NCI-H1930 (cell line): Measurements from ENCODE around the gene DTX3L.

Experiments used
- DNase-seq, 2 experiments: peaks; one replicate each; lab custom pipeline; 2025; lab: John Stamatoyannopoulos, UW

The DTX3L gene

DNA sequence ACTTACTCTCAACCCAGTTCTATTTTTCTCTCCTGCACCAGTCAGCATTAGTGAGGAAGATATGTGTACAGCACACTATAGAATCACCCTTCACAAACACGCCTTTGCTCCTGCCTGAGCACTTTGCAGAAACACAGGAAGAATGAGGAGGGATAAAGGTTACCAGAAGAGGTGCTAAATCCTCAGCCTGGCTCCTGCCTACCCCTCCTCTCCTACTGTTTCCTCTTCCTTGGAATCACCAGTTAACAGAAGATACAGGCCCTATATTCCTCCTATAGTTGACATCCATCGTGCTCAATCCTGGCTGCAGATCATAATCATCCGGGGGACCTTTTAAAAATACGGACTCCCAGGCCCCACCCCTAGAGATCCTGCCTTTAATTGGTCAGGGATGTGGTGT, 42.2 kb downstream of the DTX3L start:
- DNase-seq = no peak

DNA sequence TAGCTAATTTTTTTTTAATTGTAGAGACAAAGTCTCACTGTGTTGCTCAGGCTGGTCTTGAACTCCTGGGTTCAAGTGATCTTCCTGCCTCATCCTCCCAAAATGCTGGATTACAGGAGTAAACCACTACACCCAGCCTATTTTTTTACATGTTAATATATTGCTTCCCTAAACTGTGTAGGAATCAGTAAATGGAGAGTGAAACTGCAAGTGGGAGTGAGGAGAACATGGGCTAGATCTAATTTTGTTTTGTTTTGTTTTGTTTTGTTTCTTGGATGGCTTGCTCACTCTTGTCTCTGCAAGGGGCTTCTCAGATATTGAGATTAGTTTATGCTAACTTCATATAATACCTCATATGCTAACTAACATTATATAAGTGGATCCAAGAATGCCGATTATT, 44.8 kb downstream of the DTX3L start:
- DNase-seq = no peak

GRCh38 chr3:122609798-122610559, 45.8 kb downstream of the DTX3L start:
- no peak for DNase-seq

GRCh38 chr3:122612696-122613095, 48.6 kb downstream of the DTX3L start:
- DNase-seq = no peak

DNA sequence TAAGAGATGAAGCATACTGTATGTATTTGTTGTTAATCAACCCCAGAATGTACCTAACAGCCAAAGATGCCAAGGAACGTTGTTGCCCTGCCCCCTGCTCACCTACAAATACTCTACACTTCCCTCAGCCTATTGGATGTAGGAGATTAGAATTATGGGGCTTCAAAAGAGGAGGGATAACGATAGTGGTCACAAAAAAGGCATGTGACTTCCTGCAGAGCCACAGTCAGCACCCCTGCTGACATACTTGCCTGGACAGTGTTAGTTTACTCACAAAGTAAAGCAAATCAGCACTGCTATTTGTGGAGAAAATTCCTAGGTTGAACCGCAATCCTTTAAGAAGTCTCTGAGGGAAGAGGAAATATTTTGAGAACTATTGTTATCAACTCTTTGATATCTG, 51.2 kb downstream of the DTX3L start:
- no peak for DNase-seq

GRCh38 chr3:122618614-122619013, 54.5 kb downstream of the DTX3L start:
- no peak for DNase-seq

DNA sequence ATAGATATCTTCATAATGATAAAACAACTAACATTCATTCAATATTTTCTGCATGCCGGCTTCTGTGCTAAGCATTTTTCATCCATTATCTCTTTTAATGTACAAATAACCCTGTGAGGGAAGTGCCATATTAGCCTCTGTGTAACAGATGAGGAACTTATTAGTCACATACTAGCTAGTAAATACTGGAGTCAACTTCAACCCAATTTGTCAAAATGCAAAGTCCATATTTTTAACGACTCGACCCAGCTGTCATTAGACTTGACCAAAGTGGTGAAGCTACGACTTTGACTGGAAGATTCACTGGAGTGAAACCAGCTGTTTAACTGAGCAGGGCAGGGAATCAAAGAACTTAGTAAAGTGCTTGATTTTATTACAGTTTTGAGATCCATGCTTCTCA, 54.9 kb downstream of the DTX3L start:
- DNase-seq = no peak

DNA sequence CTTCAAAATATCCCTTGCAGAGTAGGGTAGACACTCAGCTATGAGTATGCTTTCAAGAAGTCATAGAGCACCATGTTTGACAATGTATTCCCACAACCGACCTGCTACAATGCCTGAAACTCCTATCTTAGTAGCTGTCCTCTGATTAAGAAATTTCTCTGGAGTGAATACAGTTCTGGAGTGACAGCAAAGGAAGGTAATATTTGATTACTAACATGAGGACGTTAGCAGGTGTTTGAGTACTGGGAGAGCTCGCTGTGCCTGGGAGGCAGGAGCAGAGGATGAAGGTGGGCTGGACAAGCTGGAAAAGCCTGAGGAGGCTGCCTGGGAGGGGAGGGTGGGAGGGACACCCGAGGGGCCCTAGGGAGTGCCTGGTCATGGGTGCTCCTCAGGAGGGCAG, 56.3 kb downstream of the DTX3L start:
- DNase-seq = no peak

DNA sequence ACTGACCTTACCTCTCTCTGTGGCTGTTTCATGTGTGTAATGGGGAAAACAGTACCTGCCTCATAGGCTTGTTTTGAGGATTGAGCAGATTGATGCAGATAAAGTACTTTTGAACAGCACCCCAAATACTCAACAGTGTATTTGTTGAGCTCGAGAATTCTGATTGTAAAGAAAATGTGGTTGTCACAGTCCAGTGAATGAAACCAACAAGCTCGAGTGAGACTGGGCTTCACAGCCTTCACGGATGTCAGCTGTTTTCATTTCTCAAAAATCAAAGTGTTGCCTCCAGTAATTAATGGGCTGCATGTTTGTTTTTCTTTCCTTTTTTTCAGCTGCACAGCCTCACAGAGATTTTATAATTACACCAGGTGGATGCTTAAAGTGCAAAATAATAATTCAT, 57.0 kb downstream of the DTX3L start:
- no peak for DNase-seq

DNA sequence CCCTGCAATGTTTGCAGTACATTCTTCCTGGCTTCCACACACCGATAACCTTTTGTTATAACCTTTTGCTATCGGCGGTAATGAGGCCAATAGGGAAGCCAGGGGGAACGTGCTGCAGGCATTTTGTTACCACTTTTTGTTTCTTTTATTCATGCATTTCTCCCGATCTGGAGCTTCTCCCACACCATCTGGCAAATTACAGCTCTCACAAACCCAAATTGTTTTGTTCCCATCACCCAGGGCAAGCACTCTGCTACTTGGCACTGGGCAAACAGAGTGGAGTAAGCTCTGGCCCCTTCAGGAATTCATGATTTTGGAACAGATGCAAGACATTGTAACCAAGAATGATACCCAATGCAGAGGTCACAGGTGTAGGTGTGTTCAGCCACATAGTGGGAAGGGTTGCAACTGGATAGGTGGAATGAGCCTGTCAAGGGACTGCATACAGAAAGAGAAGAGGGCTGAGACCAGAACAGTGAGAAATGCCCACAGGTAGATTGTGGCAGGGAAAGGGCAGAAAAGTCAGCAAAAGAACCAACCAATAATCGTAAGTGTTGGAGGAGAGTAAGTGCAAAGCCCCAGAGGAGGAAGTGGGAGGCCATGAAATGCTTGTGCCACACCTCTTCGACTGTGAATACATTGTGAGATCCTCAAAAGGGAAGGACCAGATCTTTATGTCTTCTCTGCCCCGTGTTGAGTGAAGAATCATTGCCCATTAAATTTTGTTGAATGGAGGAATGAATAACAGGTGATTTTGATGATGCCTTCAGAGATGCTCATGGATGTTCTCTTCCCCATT, 59.1 kb downstream of the DTX3L start:
- no peak for DNase-seq
